ENCODE measurements around the gene KRT83.

The KRT83 gene

DNA sequence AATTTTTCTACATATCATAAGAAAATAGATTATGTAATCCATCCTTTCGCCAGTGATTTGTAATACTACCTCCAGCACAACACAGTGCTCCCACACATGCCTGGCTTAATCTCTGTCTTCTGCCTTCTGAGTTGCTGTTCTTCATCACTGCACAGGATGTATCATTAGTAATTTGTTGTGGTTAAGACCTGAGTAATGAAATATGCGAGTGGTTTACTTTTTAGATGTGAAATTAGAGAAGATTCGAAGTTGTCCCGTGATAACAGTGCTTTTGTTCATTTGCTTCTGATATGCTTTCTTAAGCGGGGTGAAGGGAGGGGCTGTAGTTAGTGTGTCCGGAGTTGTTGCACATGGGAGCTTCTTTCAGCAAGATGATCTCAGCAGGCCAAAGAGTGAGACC is 28.0 kb upstream of the KRT83 start:
- H3K27ac ChIP-seq (ENCODE audit: low read depth, low read length) = no peak overlapping the region
- TF ChIP-seq, protein P1, sequence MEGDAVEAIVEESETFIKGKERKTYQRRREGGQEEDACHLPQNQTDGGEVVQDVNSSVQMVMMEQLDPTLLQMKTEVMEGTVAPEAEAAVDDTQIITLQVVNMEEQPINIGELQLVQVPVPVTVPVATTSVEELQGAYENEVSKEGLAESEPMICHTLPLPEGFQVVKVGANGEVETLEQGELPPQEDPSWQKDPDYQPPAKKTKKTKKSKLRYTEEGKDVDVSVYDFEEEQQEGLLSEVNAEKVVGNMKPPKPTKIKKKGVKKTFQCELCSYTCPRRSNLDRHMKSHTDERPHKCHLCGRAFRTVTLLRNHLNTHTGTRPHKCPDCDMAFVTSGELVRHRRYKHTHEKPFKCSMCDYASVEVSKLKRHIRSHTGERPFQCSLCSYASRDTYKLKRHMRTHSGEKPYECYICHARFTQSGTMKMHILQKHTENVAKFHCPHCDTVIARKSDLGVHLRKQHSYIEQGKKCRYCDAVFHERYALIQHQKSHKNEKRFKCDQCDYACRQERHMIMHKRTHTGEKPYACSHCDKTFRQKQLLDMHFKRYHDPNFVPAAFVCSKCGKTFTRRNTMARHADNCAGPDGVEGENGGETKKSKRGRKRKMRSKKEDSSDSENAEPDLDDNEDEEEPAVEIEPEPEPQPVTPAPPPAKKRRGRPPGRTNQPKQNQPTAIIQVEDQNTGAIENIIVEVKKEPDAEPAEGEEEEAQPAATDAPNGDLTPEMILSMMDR (IDR thresholded peaks at IDR 0.05; ENCODE audit: low read depth, low read length, poor library complexity, severe bottlenecking) = no peak
- TF ChIP-seq EZH2phosphoT487 (IDR thresholded peaks at IDR 0.05; ENCODE audit: borderline replicate concordance, low read length) = no peak
- H3K9me2 ChIP-seq (replicated peaks; ENCODE audit: control insufficient read depth, low read length) = no peaks in the 10 kb centered on the region
- H3K4me1 ChIP-seq (ENCODE audit: control insufficient read depth, low read length) = no peaks in the 10 kb centered on the region
- H3K9me3 ChIP-seq (ENCODE audit: control insufficient read depth, insufficient read depth, low read length) = no peaks in the 10 kb centered on the region
- no peaks in the 10 kb centered on the region for H3F3A ChIP-seq (ENCODE audit: control insufficient read depth, insufficient read depth)
- no peak overlapping the region for H3K4me2 ChIP-seq (ENCODE audit: low read length)
- H3K79me2 ChIP-seq (ENCODE audit: control insufficient read depth, low read length) = no peaks in the 10 kb centered on the region
- H3K27me3 ChIP-seq (ENCODE audit: control insufficient read depth, low read length) = peaks cover 26% of the 10 kb centered on the region
- H4K20me1 ChIP-seq (ENCODE audit: control insufficient read depth, insufficient read depth, low read depth, low read length) = no peaks in the 10 kb centered on the region
- no peaks in the 10 kb centered on the region for H3K36me3 ChIP-seq (ENCODE audit: control insufficient read depth, low read length)
- H3K4me3 ChIP-seq (ENCODE audit: low read length) = no peak overlapping the region

DNA sequence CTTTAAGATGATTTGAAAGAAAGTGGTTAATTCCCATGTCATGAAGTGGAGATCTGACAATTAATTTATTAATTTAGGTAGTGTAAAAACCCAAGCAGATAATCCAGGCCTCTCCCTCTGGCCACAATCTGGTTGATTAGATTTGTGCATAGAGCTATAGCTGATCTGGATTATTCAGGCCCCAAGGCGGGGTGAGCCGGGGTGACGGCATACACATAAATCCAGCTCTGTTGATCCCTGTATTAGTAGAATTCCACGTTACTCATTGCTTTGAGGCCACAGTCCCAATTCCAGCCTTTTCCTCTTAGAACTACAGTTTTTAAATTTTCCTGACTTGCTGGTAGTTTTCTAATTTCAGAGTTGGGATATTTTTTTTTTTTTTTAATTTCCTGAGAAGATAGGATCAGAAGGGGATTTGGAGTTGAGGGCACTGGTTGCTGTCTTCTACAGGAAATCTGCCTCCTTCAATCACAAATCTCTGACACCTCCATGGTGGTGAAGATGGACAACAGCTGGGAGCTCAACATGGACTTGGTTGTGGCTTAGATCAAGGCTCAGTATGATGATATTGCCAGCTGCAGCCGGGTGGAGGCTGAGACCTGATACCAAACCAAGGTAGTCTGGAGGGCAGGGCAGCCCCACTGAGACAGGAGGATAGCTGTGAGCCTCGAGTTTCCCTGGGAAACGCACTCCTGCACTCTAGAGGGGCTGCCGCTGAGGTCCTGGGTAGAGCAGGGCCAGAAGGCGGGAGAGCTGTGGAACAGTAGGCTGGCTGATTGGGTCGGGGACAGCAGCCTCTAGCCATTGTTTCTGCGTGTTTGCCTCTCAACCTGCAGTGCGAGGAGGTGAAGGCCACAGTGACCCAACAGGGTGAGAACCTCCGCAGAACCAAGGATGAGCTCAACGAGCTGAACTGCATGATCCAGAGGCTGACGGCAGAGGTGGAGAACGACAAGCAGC is 26.6 kb upstream of the KRT83 start:
- no peak overlapping the region for H3K27ac ChIP-seq (ENCODE audit: low read depth, low read length)
- no peaks in the 10 kb centered on the region for H4K20me1 ChIP-seq (ENCODE audit: control insufficient read depth, insufficient read depth, low read depth, low read length)
- H3K4me3 ChIP-seq (ENCODE audit: low read length) = no peak overlapping the region
- H3K27me3 ChIP-seq (ENCODE audit: control insufficient read depth, low read length) = peaks cover 19% of the 10 kb centered on the region; the same call in 1 of the 2 replicates
- TF ChIP-seq EZH2phosphoT487 (IDR thresholded peaks at IDR 0.05; ENCODE audit: borderline replicate concordance, low read length) = no peak
- TF ChIP-seq, protein P1 (IDR thresholded peaks at IDR 0.05; ENCODE audit: low read depth, low read length, poor library complexity, severe bottlenecking) = no peak
- no peaks in the 10 kb centered on the region for H3F3A ChIP-seq (ENCODE audit: control insufficient read depth, insufficient read depth)
- no peaks in the 10 kb centered on the region for H3K36me3 ChIP-seq (ENCODE audit: control insufficient read depth, low read length)
- H3K4me2 ChIP-seq (ENCODE audit: low read length) = no peak overlapping the region
- H3K79me2 ChIP-seq (ENCODE audit: control insufficient read depth, low read length) = no peaks in the 10 kb centered on the region
- no peaks in the 10 kb centered on the region for H3K9me3 ChIP-seq (ENCODE audit: control insufficient read depth, insufficient read depth, low read length)
- H3K4me1 ChIP-seq (ENCODE audit: control insufficient read depth, low read length) = no peaks in the 10 kb centered on the region
- H3K9me2 ChIP-seq (replicated peaks; ENCODE audit: control insufficient read depth, low read length) = no peaks in the 10 kb centered on the region

DNA sequence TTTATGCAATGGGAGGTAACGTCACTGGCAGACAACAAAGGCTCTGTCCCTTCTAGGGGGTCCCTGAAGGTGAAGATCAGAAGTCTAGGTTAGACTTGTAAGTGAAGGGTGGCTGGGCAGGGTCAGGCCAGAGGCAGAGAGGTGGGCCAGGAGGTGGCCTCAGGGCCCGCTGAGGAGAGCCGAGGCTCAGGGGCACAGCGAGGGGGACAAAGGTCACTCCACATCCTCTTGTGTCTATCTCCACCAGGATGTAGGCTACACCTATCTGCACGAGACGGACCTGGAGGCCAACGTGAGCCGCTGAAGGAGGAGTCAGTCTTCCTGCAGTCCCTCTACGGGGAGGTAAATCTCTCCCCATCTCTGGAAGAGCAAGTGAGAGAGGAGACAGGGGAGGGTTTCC is 25.8 kb upstream of the KRT83 start:
- Histone ChIP-seq H4K20me1 (ENCODE audit: control insufficient read depth, insufficient read depth, low read depth, low read length) (no peaks in the 10 kb centered on the region), H3K79me2 (ENCODE audit: control insufficient read depth, low read length) (no peaks in the 10 kb centered on the region), H3K4me1 (ENCODE audit: control insufficient read depth, low read length) (no peaks in the 10 kb centered on the region), H3K9me2 (replicated peaks; ENCODE audit: control insufficient read depth, low read length) (no peaks in the 10 kb centered on the region), H3K9me3 (ENCODE audit: control insufficient read depth, insufficient read depth, low read length) (no peaks in the 10 kb centered on the region), H3K4me2 (ENCODE audit: low read length) (no peak overlapping the region), H3K27ac (ENCODE audit: low read depth, low read length) (no peak overlapping the region), H3F3A (ENCODE audit: control insufficient read depth, insufficient read depth) (no peaks in the 10 kb centered on the region), H3K4me3 (ENCODE audit: low read length) (no peak overlapping the region), H3K27me3 (ENCODE audit: control insufficient read depth, low read length) (peaks cover 19% of the 10 kb centered on the region; the same call in 1 of the 2 replicates), H3K36me3 (ENCODE audit: control insufficient read depth, low read length) (no peaks in the 10 kb centered on the region)
- no peak for TF ChIP-seq EZH2phosphoT487 (IDR thresholded peaks at IDR 0.05; ENCODE audit: borderline replicate concordance, low read length)
- TF ChIP-seq, protein P1 (IDR thresholded peaks at IDR 0.05; ENCODE audit: low read depth, low read length, poor library complexity, severe bottlenecking) = no peak

All from DOHH2 (cell line).